Duodenal mucosa (tissue), 2 donors: Measurements from ENCODE around the gene RAB3IL1.
"Not testable (repeated sequence)": the region's sequence is repeated elsewhere in the genome, so short reads cannot be mapped to it uniquely, and the experiment has no call there.

Source experiments
- H3K27ac ChIP-seq: one replicate; pipeline ENCODE4 v1.7.0; 2013; ENCODE audit warnings: low read depth, low read length
- H3K27me3 ChIP-seq, 2 donors: one replicate each; pipeline ENCODE4 v1.7.0; 2013; ENCODE audit warnings: low read length in 2 of 2, control low read depth in 1 of 2; ENCODE audit not compliant: insufficient read depth in 2 of 2, control insufficient read depth in 1 of 2
- H3K36me3 ChIP-seq, 2 donors: one replicate each; pipeline ENCODE4 v1.7.0; 2013; ENCODE audit warnings: low read length in 2 of 2, control low read depth in 1 of 2; ENCODE audit not compliant: insufficient read depth in 2 of 2, control insufficient read depth in 1 of 2
- H3K4me1 ChIP-seq, 2 donors: one replicate each; pipeline ENCODE4 v1.7.0; 2013; ENCODE audit warnings: low read length in 2 of 2, control low read depth in 1 of 2; ENCODE audit not compliant: insufficient read depth in 2 of 2, control insufficient read depth in 1 of 2
- H3K4me3 ChIP-seq, 2 donors: one replicate each; pipeline ENCODE4 v1.7.0; 2013; ENCODE audit warnings: low read length in 2 of 2, low read depth in 1 of 2
- H3K9ac ChIP-seq, 2 donors: one replicate each; pipeline ENCODE4 v1.7.0; 2013; ENCODE audit warnings: low read length in 2 of 2, low read depth in 1 of 2
- H3K9me3 ChIP-seq, 2 donors: one replicate each; pipeline ENCODE4 v1.7.0; 2013; ENCODE audit warnings: low read length in 2 of 2, control low read depth in 1 of 2; ENCODE audit not compliant: control insufficient read depth in 1 of 2

RAB3IL1 gene

GRCh38 chr11:61887839-61888494 is 29.4 kb downstream of the RAB3IL1 start:
- Histone ChIP-seq H3K27ac (no peak overlapping the region), H3K27me3 (no peaks in the 10 kb centered on the region), H3K4me1 (peaks cover 0 to 14% of the 10 kb centered on the region in 2 donors), H3K36me3 (no peaks in the 10 kb centered on the region), H3K9ac (no peak overlapping the region), H3K9me3 (no peaks in the 10 kb centered on the region), H3K4me3 (no peak overlapping the region)

DNA sequence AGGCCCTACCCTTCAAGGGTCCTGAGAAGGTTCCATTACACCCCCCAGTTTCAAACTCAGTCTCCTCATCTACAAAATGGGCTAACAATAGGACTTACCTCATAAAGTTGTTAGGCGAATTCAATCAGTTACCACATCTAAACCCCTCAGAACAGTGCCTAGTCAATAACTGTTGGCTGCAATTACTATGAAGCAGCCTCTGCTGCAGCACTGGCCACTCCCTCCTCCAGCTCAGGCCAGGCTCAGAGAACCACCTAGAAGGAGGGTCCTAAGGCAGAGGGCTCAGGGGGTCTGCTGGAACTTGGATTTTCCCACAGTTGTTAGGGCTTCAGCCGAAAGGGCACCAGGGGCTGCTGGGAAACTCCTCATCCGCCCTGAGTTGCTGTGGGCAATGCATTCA is 30.7 kb downstream of the RAB3IL1 start:
- Histone ChIP-seq H3K4me3 (no peak overlapping the region), H3K9me3 (no peaks in the 10 kb centered on the region), H3K36me3 (no peaks in the 10 kb centered on the region), H3K4me1 (peaks cover 0 to 11% of the 10 kb centered on the region in 2 donors), H3K27ac (no peak overlapping the region), H3K9ac (no peak overlapping the region), H3K27me3 (no peaks in the 10 kb centered on the region)

DNA sequence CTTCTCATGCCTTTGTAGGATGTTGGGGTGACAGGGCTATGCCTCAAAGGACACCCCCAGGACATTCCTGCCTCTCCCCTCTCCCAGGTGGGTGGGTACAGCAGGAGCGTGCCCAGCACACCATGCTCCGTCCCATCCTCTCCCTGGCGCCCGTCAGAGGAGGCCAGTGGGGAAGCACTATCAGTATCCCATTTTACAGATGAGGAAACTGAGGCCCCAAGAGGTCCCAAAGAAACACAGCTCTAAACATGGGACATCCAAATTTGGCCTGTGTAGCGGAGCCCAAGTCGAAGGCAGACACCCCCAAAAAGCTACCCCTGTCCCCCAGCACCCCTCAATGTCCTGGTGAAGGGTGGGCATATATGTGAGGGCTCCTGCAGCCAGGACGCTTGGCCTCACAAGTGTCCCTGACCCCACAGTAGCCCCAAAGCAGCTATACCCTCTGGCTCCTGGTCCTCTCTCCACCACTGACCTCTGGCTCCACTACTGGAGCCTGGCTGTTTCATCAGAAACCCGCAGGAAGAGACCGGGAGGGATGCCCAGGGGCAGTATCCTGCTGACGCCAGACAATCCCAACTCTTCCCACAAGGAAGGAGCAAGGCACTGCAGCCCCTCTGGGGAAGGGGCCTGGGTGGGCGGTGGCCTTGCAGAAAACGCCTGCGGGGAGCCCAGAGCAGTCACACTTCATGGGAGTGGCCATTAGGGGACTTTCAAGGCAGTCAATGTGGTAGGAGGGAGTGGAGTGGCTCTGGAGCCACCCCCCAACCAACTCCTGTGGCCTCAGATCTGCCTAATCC is 31.4 kb downstream of the RAB3IL1 start:
- peaks cover 0 to 10% of the 10 kb centered on the region in 2 donors for H3K4me1 ChIP-seq
- no peak overlapping the region for H3K9ac ChIP-seq
- H3K27ac ChIP-seq = no peak overlapping the region
- no peaks in the 10 kb centered on the region for H3K36me3 ChIP-seq
- H3K9me3 ChIP-seq = no peaks in the 10 kb centered on the region
- no peak overlapping the region for H3K4me3 ChIP-seq
- H3K27me3 ChIP-seq = no peaks in the 10 kb centered on the region

DNA sequence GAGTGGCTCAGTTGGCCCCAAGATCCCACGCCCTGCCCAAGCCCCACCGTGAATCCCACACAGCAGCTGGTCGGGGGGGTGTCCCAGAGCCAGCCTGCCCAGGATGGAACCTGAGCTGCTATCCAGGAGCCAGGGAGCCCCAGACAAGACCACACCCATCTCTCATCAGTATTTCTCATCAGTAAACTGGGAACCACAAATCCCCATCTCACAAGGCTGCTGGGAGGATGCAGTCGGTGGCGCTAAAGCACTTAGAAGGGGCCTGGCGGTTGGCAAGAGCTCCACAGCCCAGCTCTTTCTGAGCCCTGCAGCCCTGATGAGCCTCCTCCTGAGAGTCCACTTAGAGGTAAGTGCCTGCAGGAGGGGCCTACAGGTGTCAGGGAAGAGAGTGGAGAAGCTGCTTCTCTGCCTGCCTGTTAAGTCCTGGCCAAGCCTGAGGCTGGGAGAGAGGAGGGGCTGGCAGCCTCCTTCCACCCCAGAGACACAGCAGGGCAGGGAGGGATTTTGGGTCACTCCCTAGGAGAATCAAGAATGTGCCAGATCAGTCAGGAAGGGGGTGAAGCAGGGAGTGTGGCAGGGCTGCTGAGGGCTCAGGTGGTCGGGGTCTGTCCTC is 32.1 kb downstream of the RAB3IL1 start:
- Histone ChIP-seq H3K27me3 (no peaks in the 10 kb centered on the region), H3K27ac (no peak overlapping the region), H3K4me3 (no peak overlapping the region), H3K9ac (no peak overlapping the region), H3K4me1 (peaks cover 0 to 3% of the 10 kb centered on the region in 2 donors), H3K9me3 (no peaks in the 10 kb centered on the region), H3K36me3 (no peaks in the 10 kb centered on the region)

DNA sequence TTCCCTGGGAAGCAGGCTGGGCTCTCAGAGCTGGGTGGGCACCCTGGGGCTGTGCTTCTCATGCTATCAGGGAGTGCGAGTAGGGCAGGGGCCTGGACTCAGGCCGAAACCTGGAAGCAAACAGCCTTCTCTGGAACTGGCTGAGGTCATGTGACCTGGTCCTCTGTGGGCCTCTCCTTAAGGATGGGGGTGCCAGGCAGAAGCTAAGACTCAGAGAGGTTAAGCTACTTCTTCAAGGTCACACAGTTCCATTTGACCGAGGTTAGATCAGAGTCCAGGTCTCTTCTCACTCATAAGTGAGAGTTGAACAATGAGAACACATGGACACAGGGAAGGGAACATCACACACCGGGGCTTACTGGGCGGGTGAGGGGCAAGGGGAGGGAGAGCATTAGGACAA is 33.4 kb downstream of the RAB3IL1 start:
- no peaks in the 10 kb centered on the region for H3K4me1 ChIP-seq
- H3K9me3 ChIP-seq = no peaks in the 10 kb centered on the region
- H3K27me3 ChIP-seq = no peaks in the 10 kb centered on the region
- H3K4me3 ChIP-seq = no peak overlapping the region
- peaks cover 0 to 2% of the 10 kb centered on the region in 2 donors for H3K36me3 ChIP-seq
- no peak overlapping the region for H3K9ac ChIP-seq
- no peak overlapping the region for H3K27ac ChIP-seq

GRCh38 chr11:61883327-61883726 is 34.0 kb downstream of the RAB3IL1 start:
- no peak overlapping the region for H3K27ac ChIP-seq
- no peak overlapping the region for H3K9ac ChIP-seq
- H3K4me1 ChIP-seq = no peaks in the 10 kb centered on the region

GRCh38 chr11:61882879-61883278 is 34.5 kb downstream of the RAB3IL1 start:
- Histone ChIP-seq H3K9me3 (no peaks in the 10 kb centered on the region), H3K9ac (no peak overlapping the region), H3K27me3 (no peaks in the 10 kb centered on the region), H3K36me3 (peaks cover 0 to 4% of the 10 kb centered on the region in 2 donors), H3K4me3 (no peak overlapping the region), H3K4me1 (no peaks in the 10 kb centered on the region), H3K27ac (no peak overlapping the region)

More at GRCh38 chr11:61883327-61883726, 34.0 kb downstream of the RAB3IL1 start:
- Histone ChIP-seq H3K4me3 (no peak overlapping the region), H3K9me3 (no peaks in the 10 kb centered on the region), H3K36me3 (peaks cover 0 to 4% of the 10 kb centered on the region in 2 donors), H3K27me3 (no peaks in the 10 kb centered on the region)

DNA sequence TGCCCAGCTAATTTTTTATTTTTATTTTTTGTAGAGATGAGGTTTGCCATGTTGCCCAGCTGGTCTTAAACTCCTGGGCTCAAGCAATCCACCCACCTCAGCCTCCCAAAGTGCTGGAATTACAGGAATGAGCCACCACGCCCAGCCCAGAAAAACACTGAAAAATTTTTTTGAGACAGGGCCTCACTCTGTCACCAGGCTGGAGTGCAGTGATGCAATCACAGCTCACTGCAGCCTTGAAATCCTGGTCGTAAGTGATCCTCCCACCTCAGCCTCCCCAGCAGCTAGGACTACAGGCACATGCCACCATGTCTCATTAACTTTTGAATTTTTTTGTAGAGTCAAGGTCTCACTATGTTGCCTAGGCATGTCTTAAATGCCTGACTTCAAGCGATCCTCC is 35.1 kb downstream of the RAB3IL1 start:
- not testable (repeated sequence) for H3K36me3 ChIP-seq, H3K4me3 ChIP-seq, H3K27ac ChIP-seq, H3K9me3 ChIP-seq, H3K27me3 ChIP-seq, H3K9ac ChIP-seq, H3K4me1 ChIP-seq

DNA sequence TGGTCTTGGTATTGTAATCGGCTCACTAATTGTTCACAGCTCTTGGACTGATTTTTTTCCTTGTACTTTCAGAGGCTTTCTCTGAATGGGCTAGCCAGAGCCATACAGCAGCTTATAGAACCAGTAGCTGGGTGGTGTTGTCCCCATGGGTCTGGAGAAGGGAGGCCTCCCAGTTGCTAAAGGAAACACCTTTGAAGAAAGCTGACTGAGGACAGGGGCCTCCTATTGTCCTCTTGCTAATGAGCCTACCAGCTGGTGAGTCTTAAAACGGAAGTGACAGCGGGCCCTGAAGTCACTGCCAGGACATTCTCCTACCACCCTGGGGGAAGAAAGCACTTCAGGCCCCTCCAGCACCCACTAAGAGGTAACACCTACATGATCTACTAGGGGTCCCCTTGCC is 36.0 kb downstream of the RAB3IL1 start:
- H3K9me3 ChIP-seq = no peaks in the 10 kb centered on the region
- no peak overlapping the region for H3K4me3 ChIP-seq
- peaks cover 0 to 4% of the 10 kb centered on the region in 2 donors for H3K36me3 ChIP-seq
- no peak overlapping the region for H3K27ac ChIP-seq
- no peaks in the 10 kb centered on the region for H3K4me1 ChIP-seq
- H3K27me3 ChIP-seq = no peaks in the 10 kb centered on the region
- H3K9ac ChIP-seq = no peak overlapping the region

GRCh38 chr11:61880454-61880853 is 36.9 kb downstream of the RAB3IL1 start:
- H3K4me1 ChIP-seq = no peaks in the 10 kb centered on the region
- H3K27me3 ChIP-seq = no peaks in the 10 kb centered on the region
- no peak overlapping the region for H3K4me3 ChIP-seq
- no peaks in the 10 kb centered on the region for H3K9me3 ChIP-seq
- peaks cover 0 to 4% of the 10 kb centered on the region in 2 donors for H3K36me3 ChIP-seq
- H3K9ac ChIP-seq = no peak overlapping the region
- no peak overlapping the region for H3K27ac ChIP-seq
